UCSD-AML1 (cell line): ENCODE data around the gene RNASE2.
A peak's percentile ranks its signal among the peaks of the same experiment; 100 is the strongest.
"Not testable (repeated sequence)": the region's sequence is repeated elsewhere in the genome, so short reads cannot be mapped to it uniquely, and the experiment has no call there.

Source experiments
- DNase-seq: peaks from one replicate; lab custom pipeline; 2025; ENCODE audit not compliant: unreplicated experiment; lab: John Stamatoyannopoulos, UW

The RNASE2 gene

GRCh38 chr14:20954736-20955537 is at the start of gene RNASE2:
Gene RNASE2 (plus strand): TSS chr14:20955487. CDS start chr14:20955772, 285 bp downstream.
- DNase-seq: not testable (repeated sequence)

DNA sequence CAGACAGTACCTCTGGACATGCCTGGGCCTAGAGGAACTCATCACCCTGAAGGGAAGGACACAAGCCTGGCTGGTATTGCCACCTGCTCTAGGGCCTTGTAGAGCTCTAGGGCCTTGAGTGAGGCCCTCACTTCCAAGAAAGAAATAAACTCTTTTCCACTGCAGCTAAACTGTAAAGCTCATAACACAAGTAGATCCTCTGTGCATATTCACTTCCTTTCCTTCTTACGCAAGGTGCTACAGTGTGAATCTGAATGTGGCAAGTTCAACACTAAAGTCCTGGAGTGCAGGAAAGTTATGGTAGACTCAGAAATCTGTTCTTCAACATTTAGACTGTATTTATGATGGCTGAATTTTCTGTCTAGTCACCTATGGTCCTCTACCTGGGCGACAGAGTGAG is 49.6 kb upstream of the RNASE2 start:
- DNase-seq: no peak

DNA sequence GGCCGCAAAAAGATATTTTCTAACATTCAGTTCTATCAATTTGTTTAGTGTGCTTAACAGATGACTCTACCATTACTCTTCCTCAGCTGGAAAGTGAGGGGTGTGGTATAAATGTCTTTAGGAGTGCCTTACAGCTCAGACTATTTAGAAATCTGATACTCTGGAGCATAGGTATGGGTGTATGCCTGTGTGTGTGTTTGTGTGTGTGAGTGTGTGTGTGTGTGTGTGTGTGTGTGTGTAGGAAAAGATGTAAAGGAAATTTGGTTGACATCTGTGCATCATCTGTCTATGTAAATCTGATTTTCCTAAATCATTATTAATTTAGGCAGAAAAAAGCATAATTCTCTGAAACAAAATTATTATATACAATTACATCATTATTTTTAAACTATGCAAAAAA is 48.1 kb upstream of the RNASE2 start:
- DNase-seq: no peak

DNA sequence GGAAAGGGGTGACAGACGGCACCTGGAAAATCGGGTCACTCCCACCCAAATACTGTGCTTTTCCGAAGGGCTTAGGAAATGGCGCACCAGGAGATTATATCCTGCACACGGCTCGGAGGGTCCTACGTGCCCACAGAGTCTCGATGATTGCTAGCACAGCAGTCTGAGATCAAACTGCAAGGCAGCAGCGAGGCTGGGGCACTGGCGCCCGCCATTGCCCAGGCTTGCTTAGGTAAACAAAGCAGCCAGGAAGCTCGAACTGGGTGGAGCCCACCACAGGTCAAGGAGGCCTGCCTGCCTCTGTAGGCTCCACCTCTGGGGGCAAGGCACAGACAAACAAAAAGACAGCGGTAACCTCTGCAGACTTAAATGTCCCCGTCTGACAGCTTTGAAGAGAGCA is 44.5 kb upstream of the RNASE2 start:
- DNase-seq: not testable (repeated sequence)

DNA sequence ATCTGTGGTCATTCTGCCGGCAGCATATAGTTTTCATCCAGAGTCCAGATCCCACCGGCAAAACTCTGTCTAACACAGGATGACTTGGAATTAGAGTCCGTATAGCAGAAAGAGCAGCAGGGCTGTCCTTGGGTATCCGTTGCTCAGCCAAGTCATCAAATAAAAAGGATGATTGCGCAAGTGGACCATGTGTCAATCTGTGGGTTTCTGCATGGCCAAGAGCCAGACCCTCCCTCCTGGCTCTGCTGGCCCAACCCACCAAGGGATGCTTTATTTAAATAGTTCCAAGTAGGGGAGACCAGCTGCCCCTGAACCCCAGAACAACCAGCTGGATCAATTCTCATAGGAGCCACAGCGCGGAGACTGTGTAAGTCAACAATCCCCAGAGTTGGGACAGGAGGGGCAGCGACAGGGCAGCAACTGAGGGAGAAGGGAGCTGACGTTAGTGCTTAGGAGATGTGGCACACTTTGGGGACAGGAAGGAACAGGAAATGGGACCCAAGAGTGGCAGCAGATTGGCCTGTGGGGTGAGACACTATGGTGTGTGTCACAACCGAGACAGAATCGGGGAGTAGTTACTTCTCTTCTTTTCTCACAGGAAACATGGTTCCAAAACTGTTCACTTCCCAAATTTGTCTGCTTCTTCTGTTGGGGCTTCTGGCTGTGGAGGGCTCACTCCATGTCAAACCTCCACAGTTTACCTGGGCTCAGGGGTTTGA is 36.1 kb upstream of the RNASE2 start:
- peak; percentile 21 for DNase-seq

GRCh38 chr14:20923766-20924297 is 31.5 kb upstream of the RNASE2 start:
- not testable (repeated sequence) for DNase-seq

DNA sequence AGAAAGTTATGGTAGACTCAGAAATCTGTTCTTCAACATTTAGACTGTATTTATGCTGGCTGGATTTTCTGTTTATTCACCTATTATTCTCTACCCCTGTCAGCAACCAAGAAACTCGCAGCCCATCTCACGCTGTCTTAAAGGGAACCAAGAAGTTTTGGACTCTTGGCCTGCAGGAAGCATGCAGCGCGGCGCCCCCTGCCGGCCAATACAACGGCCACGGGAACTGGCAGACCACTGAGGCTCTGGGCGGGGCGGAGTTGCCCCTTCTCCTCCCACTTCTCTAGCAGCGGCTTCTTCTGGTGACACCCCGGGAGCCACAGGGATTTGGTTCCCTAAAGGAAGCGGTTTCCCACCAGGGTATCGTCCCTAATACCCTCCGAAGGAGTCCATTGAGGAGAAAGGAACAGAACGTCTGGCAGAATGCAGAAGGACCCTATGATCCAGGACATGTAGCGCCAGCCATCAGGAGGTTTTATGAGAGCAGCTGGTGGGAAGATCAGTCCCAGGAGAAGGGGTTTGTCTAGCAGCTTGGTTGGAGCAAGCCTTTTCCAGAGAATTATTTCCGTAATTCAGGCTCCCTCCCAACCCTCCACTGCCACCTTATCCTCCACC is 21.0 kb upstream of the RNASE2 start:
- DNase-seq: no peak

DNA sequence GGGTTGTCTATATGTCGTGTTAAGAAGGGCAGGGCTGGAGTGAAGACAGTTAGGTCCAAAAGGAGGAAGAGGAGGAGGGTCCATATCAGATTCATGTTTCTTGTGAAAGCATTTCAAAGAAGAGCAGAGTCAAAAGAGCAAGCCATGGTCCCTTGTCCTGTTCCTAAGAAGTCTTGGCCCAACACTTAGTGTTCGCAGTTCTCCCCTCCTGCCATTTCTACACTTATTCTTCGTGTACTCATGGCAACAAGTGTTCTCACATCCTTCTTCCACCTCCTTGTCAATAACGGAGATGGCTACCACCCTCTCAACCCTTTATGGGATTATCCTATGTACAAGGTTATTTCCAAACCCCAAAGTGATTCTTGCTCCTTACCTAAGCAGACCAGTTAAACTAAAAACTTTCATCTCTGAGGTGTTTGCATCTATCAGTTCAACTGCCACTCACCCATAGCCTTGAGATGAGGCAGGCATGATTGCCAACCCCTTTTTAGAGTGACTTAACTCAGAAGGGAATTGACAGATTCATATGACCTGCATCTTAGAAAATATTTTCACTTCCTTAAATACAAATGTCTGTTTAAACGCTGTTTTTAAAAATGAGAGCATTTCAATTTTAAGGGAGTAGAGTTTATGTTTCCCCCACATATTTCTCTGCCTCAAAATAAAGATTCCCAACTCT is 19.8 kb upstream of the RNASE2 start:
- no peak for DNase-seq

DNA sequence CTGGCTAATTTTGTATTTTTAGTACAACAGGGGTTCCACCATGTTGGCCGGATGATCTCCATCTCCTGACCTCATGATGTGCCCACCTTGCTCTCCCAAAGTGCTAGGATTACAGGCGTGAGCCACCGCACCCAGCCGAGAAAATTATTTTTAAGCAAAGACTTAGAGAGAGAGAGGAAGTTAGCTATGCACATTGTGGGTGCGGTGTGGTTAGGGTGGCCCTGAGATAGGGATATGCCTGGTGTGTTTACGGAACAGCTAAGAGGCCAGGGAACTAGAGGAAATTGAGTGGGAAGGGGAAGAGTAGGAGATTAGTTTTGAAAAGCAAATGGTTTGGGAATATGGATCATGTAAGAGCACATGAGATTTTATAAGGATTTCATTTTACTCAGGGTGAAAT is 10.1 kb upstream of the RNASE2 start:
- peak; percentile 57 for DNase-seq

DNA sequence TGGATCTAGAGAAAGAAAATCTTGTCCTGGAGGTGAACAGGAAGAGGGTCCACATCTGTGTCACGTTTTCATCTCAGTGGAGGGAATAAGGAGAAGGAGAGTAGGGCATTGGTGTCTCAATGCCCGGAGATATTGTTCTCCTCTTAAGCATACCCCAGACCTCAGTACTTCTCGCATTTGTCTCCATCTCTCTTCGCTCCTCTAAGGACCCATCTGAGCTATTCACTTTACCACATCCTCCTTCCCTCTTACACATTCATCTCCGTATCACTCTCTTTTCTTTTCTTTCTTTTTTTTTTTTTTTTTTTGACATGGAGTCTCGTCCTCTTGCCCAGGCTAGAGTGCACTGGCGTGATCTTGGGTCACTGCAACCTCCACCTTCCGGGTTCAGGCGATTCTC is 8.6 kb upstream of the RNASE2 start:
- not testable (repeated sequence) for DNase-seq

- peak; percentile 17 for DNase-seq
Observed at GRCh38 chr14:20955538-20955873, 219 bp downstream of the RNASE2 start.

DNA sequence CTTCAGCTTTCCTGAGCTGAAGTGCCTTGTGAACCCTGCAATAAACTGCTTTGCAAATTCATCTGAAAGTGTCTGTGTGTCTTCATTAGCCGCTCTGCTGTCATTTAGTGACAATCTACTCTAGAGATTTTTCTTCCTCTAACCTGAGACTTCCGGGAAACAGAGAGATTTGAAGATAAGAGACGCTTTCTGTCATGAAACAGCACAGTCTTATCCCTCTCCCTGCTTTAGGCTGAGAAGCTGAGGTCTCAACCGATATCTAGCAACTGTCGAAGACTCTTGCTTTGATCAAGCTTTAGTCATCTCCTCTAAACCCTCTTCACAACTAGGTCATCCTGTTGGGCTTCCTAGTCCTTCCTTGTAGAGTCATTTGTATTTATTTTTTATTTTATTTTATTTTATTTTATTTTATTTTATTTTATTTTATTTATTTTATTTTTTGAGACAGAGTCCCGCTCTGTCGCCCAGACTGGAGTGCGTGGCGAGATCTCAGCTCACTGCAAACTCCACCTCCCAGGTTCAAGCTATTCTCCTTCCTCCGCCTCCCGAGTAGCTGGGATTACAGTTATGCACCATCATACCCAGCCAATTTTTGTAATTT is 1.2 kb downstream of the RNASE2 start:
- no peak for DNase-seq

GRCh38 chr14:20958946-20959345 is 3.7 kb downstream of the RNASE2 start:
- DNase-seq: not testable (repeated sequence)

GRCh38 chr14:20969336-20969735 is 14.0 kb downstream of the RNASE2 start:
- DNase-seq: no peak

GRCh38 chr14:20970647-20970982 is 15.3 kb downstream of the RNASE2 start:
- DNase-seq: no peak

- peak; percentile 83 for DNase-seq
Observed at GRCh38 chr14:20970983-20971704, 15.9 kb downstream of the RNASE2 start.

DNA sequence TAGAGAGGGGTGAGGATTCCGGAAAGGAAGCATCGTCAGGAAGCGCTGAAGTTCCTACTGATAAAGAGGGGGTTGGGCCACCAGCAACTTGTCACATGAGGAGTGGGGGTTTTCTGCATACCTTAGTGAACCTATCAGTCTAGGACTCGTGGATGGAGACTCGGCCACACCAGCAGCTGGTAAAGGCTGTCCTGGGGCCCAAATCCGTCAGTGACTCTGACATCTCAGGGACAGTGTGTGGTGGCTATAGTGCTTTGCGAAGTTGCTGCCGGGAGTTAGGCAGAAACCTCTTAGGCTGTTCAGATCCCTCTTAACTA is 16.4 kb downstream of the RNASE2 start:
- no peak for DNase-seq

GRCh38 chr14:20973501-20973900 is 18.2 kb downstream of the RNASE2 start:
- DNase-seq: no peak

DNA sequence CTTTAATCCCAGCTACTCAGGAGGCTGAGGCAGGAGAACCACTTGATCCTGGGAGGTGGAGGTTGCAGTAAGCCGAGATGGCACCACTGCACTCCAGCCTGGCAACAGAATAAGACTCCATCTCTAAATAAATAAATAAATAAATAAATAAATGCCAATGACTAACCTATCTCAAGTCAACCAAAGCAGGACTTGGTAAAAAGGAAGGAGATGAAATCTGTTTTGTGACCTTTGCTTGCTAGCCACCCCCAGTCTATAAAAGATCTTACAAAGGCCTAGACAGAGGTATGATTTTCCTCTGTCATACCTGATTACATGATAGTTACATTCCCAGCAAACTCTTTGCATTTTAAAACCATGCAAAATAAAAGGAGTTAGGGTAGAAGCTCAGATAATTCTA is 21.0 kb downstream of the RNASE2 start:
- DNase-seq: no peak

GRCh38 chr14:20978687-20979086 is 23.4 kb downstream of the RNASE2 start:
- no peak for DNase-seq
